ENCODE data around the gene RALGPS1.

RALGPS1 gene

DNA sequence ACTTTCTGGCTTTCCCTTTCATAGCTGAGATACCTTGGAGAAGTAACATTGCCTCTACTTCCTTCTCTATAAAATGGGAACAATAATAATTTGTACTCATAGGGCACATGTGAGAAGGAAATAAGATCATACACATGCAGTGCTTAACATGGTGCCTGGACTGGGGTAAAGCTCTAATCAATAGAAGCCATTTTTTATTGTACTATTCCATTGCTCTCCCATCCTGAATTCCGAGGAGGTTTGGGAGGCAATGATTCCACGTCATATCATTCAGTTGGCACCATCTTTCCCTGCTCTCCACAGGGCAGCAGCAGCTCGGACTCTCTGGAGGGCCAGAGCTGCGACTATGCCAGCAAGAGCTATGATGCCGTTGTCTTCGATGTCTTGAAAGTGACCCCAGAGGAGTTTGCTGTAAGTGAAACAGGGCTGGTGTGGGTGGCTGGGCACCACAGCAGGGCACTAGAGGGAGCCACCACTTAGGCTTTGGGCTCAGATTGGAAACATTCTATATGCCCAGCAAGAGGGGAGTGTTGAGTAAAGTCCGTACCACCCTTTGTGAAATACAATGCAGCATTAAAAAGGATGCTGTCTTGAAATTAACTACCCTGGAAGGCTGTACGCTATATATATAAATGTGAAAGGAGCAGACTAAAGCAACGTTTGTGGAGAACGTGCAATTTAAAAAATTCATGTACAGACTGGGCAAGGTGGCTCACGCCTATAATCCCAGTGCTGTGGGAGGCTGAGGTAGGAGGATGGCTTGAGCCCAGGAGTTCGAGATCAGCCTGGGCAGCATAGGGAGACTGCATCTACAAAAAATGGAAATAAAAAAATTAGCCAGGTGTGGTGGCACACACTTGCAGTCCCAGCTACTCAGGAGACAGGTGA is 51.2 kb downstream of the RALGPS1 start:
- in situ Hi-C loops (cut with MboI; ENCODE audit: low sequenced_read_pairs, unreplicated experiment), result loop anchor here (10.0 kb wide), 1 partner anchor 229 kb away; no protein-coding TSS in a partner anchor
- DNase-seq (ENCODE audit: low spot score), result peak; percentile 63
- TF ChIP-seq, protein P1, sequence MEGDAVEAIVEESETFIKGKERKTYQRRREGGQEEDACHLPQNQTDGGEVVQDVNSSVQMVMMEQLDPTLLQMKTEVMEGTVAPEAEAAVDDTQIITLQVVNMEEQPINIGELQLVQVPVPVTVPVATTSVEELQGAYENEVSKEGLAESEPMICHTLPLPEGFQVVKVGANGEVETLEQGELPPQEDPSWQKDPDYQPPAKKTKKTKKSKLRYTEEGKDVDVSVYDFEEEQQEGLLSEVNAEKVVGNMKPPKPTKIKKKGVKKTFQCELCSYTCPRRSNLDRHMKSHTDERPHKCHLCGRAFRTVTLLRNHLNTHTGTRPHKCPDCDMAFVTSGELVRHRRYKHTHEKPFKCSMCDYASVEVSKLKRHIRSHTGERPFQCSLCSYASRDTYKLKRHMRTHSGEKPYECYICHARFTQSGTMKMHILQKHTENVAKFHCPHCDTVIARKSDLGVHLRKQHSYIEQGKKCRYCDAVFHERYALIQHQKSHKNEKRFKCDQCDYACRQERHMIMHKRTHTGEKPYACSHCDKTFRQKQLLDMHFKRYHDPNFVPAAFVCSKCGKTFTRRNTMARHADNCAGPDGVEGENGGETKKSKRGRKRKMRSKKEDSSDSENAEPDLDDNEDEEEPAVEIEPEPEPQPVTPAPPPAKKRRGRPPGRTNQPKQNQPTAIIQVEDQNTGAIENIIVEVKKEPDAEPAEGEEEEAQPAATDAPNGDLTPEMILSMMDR (IDR thresholded peaks at IDR 0.05; ENCODE audit: borderline replicate concordance, control extremely low read depth, extremely low read depth, insufficient read depth, missing control alignments), result peak; percentile 72

DNA sequence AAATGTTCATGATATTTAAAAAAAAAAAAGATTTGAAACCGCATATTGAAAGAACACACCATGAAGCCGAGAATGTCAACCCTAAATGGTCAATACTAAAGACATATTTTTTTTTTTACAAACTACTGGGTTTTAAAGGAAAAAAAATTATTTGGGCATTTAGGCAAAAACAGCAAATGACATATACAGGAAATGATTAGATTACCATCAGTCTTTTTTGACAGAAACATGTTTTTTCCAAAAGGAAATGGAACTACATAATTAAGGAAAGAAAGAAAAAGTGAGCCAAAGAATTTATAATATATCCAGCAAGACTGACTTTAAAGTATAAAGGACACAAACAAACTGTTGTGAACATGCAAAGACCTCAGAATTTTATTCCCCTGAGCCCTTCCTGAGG is 56.7 kb downstream of the RALGPS1 start:
- DNase-seq (ENCODE audit: low spot score), result no peak
- in situ Hi-C loops (cut with MboI; ENCODE audit: low sequenced_read_pairs, unreplicated experiment), result no loop called here
- TF ChIP-seq, protein P1 (IDR thresholded peaks at IDR 0.05; ENCODE audit: borderline replicate concordance, control extremely low read depth, extremely low read depth, insufficient read depth, missing control alignments), result no peak

DNA sequence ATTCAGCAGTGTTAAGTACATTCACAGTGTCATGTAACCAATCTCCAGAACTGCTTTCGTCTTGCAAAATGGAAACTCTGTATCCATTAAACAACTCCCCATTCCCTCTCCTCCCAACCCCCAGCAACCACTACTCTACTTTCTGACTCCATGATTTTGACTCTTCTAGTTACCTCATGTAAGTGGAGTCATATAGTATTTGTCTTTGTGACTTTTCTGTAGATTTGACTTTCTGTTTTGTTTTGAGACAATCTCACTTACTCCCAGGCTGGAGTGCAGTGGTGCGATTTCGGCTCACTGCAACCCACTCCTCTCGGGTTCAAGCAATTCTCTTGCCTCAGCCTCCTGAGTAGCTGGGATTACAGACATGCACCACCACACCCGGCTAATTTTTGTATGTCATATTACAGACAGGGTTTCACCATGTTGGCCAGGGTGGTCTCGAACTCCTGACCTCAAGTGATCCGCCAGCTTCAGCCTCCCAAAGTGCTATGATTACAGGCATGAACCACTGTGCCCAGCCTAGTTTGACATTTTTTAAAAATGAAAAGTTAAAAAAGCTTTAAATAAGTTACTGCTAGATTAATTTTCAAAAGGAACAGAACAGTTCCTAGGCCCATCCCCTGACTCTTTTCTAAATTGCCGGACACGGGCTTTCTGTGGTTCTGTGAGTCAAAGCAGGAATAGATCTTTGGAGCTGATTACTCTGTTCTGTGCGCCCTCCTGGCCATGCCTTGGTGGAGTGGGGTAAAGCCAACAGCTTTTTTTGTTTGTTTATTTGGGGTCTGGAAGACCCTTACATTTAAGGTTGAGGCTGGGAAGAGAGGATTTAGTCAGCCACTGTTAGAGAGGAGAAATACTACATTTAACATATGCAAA is 59.3 kb downstream of the RALGPS1 start:
- TF ChIP-seq, protein P1 (IDR thresholded peaks at IDR 0.05; ENCODE audit: borderline replicate concordance, control extremely low read depth, extremely low read depth, insufficient read depth, missing control alignments), result no peak
- in situ Hi-C loops (cut with MboI; ENCODE audit: low sequenced_read_pairs, unreplicated experiment), result no loop called here
- DNase-seq (ENCODE audit: low spot score), result no peak

DNA sequence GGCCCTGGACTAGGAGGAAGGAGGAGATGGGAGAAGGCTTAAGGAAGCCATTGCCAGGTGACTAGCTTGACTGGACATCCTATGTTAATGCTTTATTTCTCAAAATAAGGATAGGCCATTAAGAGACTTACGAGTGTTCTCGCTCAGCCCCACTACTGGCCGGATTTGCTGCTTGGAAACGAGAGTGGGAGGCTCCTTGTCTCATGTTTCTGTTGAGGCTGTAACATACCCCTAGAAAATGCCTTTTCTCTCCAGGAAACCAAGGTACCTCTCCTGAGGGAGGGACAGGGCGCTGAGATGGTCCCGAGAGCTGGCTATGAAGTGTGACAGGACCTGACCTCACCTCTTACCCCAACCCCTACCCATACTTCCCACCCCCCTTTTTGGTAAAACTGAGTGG is 60.0 kb downstream of the RALGPS1 start:
- in situ Hi-C loops (cut with MboI; ENCODE audit: low sequenced_read_pairs, unreplicated experiment), result no loop called here
- DNase-seq (ENCODE audit: low spot score), result no peak
- TF ChIP-seq, protein P1 (IDR thresholded peaks at IDR 0.05; ENCODE audit: borderline replicate concordance, control extremely low read depth, extremely low read depth, insufficient read depth, missing control alignments), result no peak

DNA sequence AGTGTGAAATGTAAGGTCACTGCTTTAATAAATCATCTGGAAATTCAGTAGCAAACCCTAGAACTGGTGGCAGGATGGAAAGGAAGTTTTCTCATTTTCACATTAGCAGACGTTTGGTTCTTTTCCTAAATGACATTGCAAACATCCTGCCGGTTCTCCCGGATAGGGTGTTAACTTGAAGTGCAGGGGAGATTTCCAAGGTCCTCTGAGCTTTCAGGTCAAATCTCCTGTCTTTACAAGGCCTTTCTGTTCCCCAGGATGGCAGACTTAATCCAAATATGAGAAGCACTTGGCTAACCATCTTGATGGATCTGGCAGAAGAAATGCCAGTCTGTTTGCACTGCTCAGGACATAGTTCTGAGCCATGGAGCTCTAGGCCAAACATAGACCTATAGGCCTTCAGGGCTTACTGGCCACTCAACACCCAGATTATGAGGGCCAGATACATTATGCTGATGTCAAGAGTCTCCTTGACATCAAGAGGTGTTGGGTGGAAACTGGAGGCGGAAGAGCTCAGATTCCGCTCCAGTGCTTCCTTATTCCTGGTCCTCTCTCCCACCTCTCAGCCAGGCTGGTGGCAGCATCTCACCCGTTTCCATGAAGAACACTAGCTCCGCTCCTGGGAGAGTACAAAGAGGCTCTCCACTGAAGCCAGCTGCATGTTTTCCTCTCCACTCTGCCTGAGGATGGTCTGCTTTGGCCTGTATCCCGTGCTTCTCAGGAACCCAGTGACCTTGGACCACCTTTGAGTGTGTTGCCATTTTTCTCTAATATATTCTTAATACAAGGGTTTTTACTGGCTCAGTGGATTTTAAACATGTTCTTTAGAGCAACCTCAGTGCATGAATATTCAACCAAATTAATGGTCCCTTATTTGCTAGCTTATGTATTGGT is 61.0 kb downstream of the RALGPS1 start:
- in situ Hi-C loops (cut with MboI; ENCODE audit: low sequenced_read_pairs, unreplicated experiment), result no loop called here
- TF ChIP-seq, protein P1 (IDR thresholded peaks at IDR 0.05; ENCODE audit: borderline replicate concordance, control extremely low read depth, extremely low read depth, insufficient read depth, missing control alignments), result no peak
- no peak for DNase-seq (ENCODE audit: low spot score)

DNA sequence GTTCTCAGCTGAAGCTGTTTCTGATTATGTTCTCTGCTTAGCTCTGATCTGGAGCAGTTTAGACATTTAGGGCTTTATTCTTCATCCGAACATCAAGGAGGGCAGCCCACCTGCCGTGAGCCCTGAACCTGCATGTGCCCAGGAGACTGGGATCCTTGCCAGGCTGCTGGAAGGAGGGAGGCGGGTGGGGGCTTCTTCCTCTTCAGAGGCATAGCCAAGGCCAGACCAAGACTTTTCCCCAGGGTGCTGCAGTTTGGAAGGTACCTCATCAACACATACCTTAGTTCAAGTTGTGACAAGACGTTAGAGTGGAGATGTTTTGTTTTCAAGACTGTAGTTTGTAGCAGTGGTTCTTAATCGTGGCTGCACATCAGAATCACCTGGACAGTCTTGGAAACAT is 64.9 kb downstream of the RALGPS1 start:
- TF ChIP-seq, protein P1 (IDR thresholded peaks at IDR 0.05; ENCODE audit: borderline replicate concordance, control extremely low read depth, extremely low read depth, insufficient read depth, missing control alignments), result no peak
- no peak for DNase-seq (ENCODE audit: low spot score)
- in situ Hi-C loops (cut with MboI; ENCODE audit: low sequenced_read_pairs, unreplicated experiment), result no loop called here
